HG03520 (cell line): ENCODE results near the gene AFG3L2.
"Not testable (repeated sequence)": the region's sequence is repeated elsewhere in the genome, so short reads cannot be mapped to it uniquely, and the experiment has no call there.

ENCODE experiments used
- ATAC-seq: cut with Tn5 transposase; IDR thresholded peaks from one replicate; pipeline ENCODE4 v1.9.1; 2021; ENCODE audit warnings: mild to moderate bottlenecking, moderate library complexity; ENCODE audit not compliant: unreplicated experiment

The AFG3L2 gene

GRCh38 chr18:12397793-12398192, 20.8 kb upstream of the AFG3L2 start:
- ATAC-seq: no peak

- no peak for ATAC-seq
Observed at GRCh38 chr18:12397254-12397653, 20.2 kb upstream of the AFG3L2 start.

GRCh38 chr18:12394428-12394827, 17.4 kb upstream of the AFG3L2 start:
- no peak for ATAC-seq

GRCh38 chr18:12393998-12394397, 17.0 kb upstream of the AFG3L2 start:
- no peak for ATAC-seq

GRCh38 chr18:12393510-12393909, 16.5 kb upstream of the AFG3L2 start:
- no peak for ATAC-seq

GRCh38 chr18:12391487-12392165, 14.6 kb upstream of the AFG3L2 start:
- ATAC-seq: no peak

- no peak for ATAC-seq
Observed at GRCh38 chr18:12388442-12388841, 11.4 kb upstream of the AFG3L2 start.

- ATAC-seq: no peak
Observed at GRCh38 chr18:12384261-12384660, 7.2 kb upstream of the AFG3L2 start.

GRCh38 chr18:12383759-12384158, 6.7 kb upstream of the AFG3L2 start:
- not testable (repeated sequence) for ATAC-seq

GRCh38 chr18:12382221-12382814, 5.3 kb upstream of the AFG3L2 start:
- not testable (repeated sequence) for ATAC-seq

GRCh38 chr18:12378198-12378558, 1.2 kb upstream of the AFG3L2 start:
- ATAC-seq: not testable (repeated sequence)

- ATAC-seq: peak; percentile 54
Observed at GRCh38 chr18:12377556-12378197, 650 bp upstream of the AFG3L2 start.

GRCh38 chr18:12376034-12376753, 833 bp downstream of the AFG3L2 start:
- peak; percentile 1 for ATAC-seq

GRCh38 chr18:12374401-12374800, 2.6 kb downstream of the AFG3L2 start:
- ATAC-seq: no peak

GRCh38 chr18:12373771-12374116, 3.3 kb downstream of the AFG3L2 start:
- no peak for ATAC-seq

GRCh38 chr18:12373116-12373770, 3.8 kb downstream of the AFG3L2 start:
- no peak for ATAC-seq

GRCh38 chr18:12372406-12372805, 4.6 kb downstream of the AFG3L2 start:
- ATAC-seq: no peak

- no peak for ATAC-seq
Observed at GRCh38 chr18:12371590-12371989, 5.4 kb downstream of the AFG3L2 start.

GRCh38 chr18:12369211-12369610, 7.8 kb downstream of the AFG3L2 start:
- ATAC-seq: no peak

- no peak for ATAC-seq
Observed at GRCh38 chr18:12366784-12367183, 10.2 kb downstream of the AFG3L2 start.

- ATAC-seq: no peak
Observed at GRCh38 chr18:12366379-12366778, 10.6 kb downstream of the AFG3L2 start.
